ENCODE results near the gene ADAMTSL1. TPM values are rescaled to one million over a fixed set of nuclear protein-coding genes. Genes with fewer than 3 reads are reported as not detected.

ADAMTSL1 gene
- total and polyA plus RNA-seq, 2 of the 13 experiments (the other 11 are each of a cell fraction or from before 2014, with no cell fraction given) = not detected

- no peak for TF ChIP-seq KIAA2018 (CRISPR knock-in tag; IDR thresholded peaks at IDR 0.05; ENCODE audit: borderline replicate concordance)
- TF ChIP-seq, protein P1, sequence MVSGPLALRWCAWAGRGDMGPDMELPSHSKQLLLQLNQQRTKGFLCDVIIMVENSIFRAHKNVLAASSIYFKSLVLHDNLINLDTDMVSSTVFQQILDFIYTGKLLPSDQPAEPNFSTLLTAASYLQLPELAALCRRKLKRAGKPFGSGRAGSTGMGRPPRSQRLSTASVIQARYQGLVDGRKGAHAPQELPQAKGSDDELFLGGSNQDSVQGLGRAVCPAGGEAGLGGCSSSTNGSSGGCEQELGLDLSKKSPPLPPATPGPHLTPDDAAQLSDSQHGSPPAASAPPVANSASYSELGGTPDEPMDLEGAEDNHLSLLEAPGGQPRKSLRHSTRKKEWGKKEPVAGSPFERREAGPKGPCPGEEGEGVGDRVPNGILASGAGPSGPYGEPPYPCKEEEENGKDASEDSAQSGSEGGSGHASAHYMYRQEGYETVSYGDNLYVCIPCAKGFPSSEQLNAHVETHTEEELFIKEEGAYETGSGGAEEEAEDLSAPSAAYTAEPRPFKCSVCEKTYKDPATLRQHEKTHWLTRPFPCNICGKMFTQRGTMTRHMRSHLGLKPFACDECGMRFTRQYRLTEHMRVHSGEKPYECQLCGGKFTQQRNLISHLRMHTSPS (CRISPR knock-in tag; IDR thresholded peaks at IDR 0.05; ENCODE audit: low read depth) = no peak
- TF ChIP-seq HMGXB3 (CRISPR knock-in tag; IDR thresholded peaks at IDR 0.05; ENCODE audit: borderline replicate concordance) = no peak
Measured at GRCh38 chr9:18864516-18864915, 390.6 kb downstream of the ADAMTSL1 start (continued).

Data from HepG2 (cell line).